ENCODE measurements around the gene STAT3. TPM values are rescaled to one million over a fixed set of nuclear protein-coding genes. Genes with fewer than 3 reads are reported as not detected.

The STAT3 gene
- total RNA-seq, 1 experiment from 2014 or later = 61.0 TPM

GRCh38 chr17:42284566-42284965, 103.7 kb downstream of the STAT3 start:
- H3K4me2 ChIP-seq (ENCODE audit: low read length) = no peak overlapping the region
- no peak overlapping the region for H2AFZ ChIP-seq (ENCODE audit: low read depth, low read length, poor library complexity, severe bottlenecking)
- no peaks in the 10 kb centered on the region for H3K9me2 ChIP-seq (ENCODE audit: insufficient read depth)
- no peak overlapping the region for H3K9ac ChIP-seq (ENCODE audit: low read length)
- intact Hi-C loops (cut with micrococcal nuclease) = no loop called here
- H3K9me3 ChIP-seq (ENCODE audit: control insufficient read depth in 1 of 2, insufficient read depth in 1 of 2, low read depth in 1 of 2, low read length in 2 of 2) = no peaks in the 10 kb centered on the region
- no peaks in the 10 kb centered on the region for H3K27me3 ChIP-seq (ENCODE audit: insufficient read depth, low read length)
- H3K79me2 ChIP-seq (ENCODE audit: insufficient read depth, low read length) = no peaks in the 10 kb centered on the region
- H3K4me3 ChIP-seq (replicated peaks in 1 of 2; ENCODE audit: low read depth in 1 of 2, low read length in 2 of 2) = no peak overlapping the region
- H3K4me1 ChIP-seq (ENCODE audit: control insufficient read depth in 1 of 2, insufficient read depth in 2 of 2, low read length in 2 of 2) = no peaks in the 10 kb centered on the region
- ATAC-seq = no peak
- POLR2A ChIA-PET = no interaction called here
- H4K20me1 ChIP-seq (ENCODE audit: insufficient read depth) = no peaks in the 10 kb centered on the region
- no TSS peak for BruUV-seq (replicated peaks)
- RAD21 ChIA-PET (ENCODE audit: low non-redundant PET in 1 of 2, low total read pairs in 2 of 2, uncharacterized antibody in 2 of 2, unreplicated experiment in 2 of 2) = no interaction called here
- no peak for DNase-seq (ENCODE audit: low read depth, low spot score)
- no peaks in the 10 kb centered on the region for H3K36me3 ChIP-seq (ENCODE audit: control insufficient read depth in 1 of 2, insufficient read depth in 2 of 2, low read length in 2 of 2)
- TF ChIP-seq REST (IDR thresholded peaks at IDR 0.05; ENCODE audit: low read depth) = no peak
- no peak for TF ChIP-seq CBX3 (IDR thresholded peaks at IDR 0.05; ENCODE audit: low read depth)
- TF ChIP-seq CEBPB (IDR thresholded peaks at IDR 0.05; ENCODE audit: low read depth) = no peak
- TF ChIP-seq EZH2phosphoT487 (IDR thresholded peaks at IDR 0.05; ENCODE audit: borderline replicate concordance) = no peak
- no peak for TF ChIP-seq ELF1 (IDR thresholded peaks at IDR 0.05; ENCODE audit: borderline replicate concordance, low read depth)
- H3K27ac ChIP-seq (ENCODE audit: low read depth, low read length) = no peak overlapping the region
- CTCF ChIA-PET = no interaction called here

GRCh38 chr17:42284024-42284369, 104.2 kb downstream of the STAT3 start:
- POLR2A ChIA-PET = no interaction called here
- Histone ChIP-seq H4K20me1 (ENCODE audit: insufficient read depth) (no peaks in the 10 kb centered on the region), H3K4me2 (ENCODE audit: low read length) (no peak overlapping the region), H3K4me1 (ENCODE audit: control insufficient read depth in 1 of 2, insufficient read depth in 2 of 2, low read length in 2 of 2) (no peaks in the 10 kb centered on the region), H3K4me3 (replicated peaks in 1 of 2; ENCODE audit: low read depth in 1 of 2, low read length in 2 of 2) (no peak overlapping the region), H3K9ac (ENCODE audit: low read length) (no peak overlapping the region), H3K36me3 (ENCODE audit: control insufficient read depth in 1 of 2, insufficient read depth in 2 of 2, low read length in 2 of 2) (no peaks in the 10 kb centered on the region), H3K79me2 (ENCODE audit: insufficient read depth, low read length) (no peaks in the 10 kb centered on the region), H3K9me2 (ENCODE audit: insufficient read depth) (no peaks in the 10 kb centered on the region), H3K27ac (ENCODE audit: low read depth, low read length) (no peak overlapping the region), H3K27me3 (ENCODE audit: insufficient read depth, low read length) (no peaks in the 10 kb centered on the region), H3K9me3 (ENCODE audit: control insufficient read depth in 1 of 2, insufficient read depth in 1 of 2, low read depth in 1 of 2, low read length in 2 of 2) (no peaks in the 10 kb centered on the region), H2AFZ (ENCODE audit: low read depth, low read length, poor library complexity, severe bottlenecking) (no peak overlapping the region)
- RAD21 ChIA-PET (ENCODE audit: low non-redundant PET in 1 of 2, low total read pairs in 2 of 2, uncharacterized antibody in 2 of 2, unreplicated experiment in 2 of 2) = no interaction called here
- ATAC-seq (no peak), DNase-seq (ENCODE audit: low read depth, low spot score) (no peak)
- intact Hi-C loops (cut with micrococcal nuclease) = no loop called here
- no TSS peak for BruUV-seq (replicated peaks)
- CTCF ChIA-PET = no interaction called here
- TF ChIP-seq CEBPB (IDR thresholded peaks at IDR 0.05; ENCODE audit: low read depth) (no peak), SRF (IDR thresholded peaks at IDR 0.05; ENCODE audit: low read depth) (no peak), POLR2AphosphoS5 (IDR thresholded peaks at IDR 0.05; ENCODE audit: low read depth, low read length) (no peak), ZNF274 (IDR thresholded peaks at IDR 0.05; ENCODE audit: low read depth, low read length) (no peak), ATF3 (IDR thresholded peaks at IDR 0.05) (no peak), POLR2A (IDR thresholded peaks at IDR 0.05; ENCODE audit: borderline replicate concordance, extremely low read depth, insufficient read depth, insufficient read length) (no peak), ZBTB33 (IDR thresholded peaks at IDR 0.05; ENCODE audit: extremely low read depth, insufficient replicate concordance, low read length) (no peak), RAD21 (IDR thresholded peaks at IDR 0.05; ENCODE audit: low read depth) (no peak), REST (IDR thresholded peaks at IDR 0.05; ENCODE audit: low read depth) (no peak)
